Lower leg skin (tissue), 3 donors: Measurements from ENCODE around the gene NUDT8.

Source experiments
- POLR2A ChIP-seq, 2 donors: fragments of 450-650 bp; IDR thresholded peaks; one replicate each; pipeline ENCODE4 v1.6.1; 2016 to 2017; ENCODE audit warnings: antibody characterized with exemption in 2 of 2, mild to moderate bottlenecking in 1 of 2, moderate library complexity in 1 of 2
- TF ChIP-seq, protein P1 (sequence below), 3 donors: fragments of 450-650 bp; IDR thresholded peaks; one replicate each; pipeline ENCODE4 v1.5.1; 2016; ENCODE audit warnings: antibody characterized with exemption in 3 of 3, mild to moderate bottlenecking in 3 of 3, moderate library complexity in 2 of 3

DNA sequence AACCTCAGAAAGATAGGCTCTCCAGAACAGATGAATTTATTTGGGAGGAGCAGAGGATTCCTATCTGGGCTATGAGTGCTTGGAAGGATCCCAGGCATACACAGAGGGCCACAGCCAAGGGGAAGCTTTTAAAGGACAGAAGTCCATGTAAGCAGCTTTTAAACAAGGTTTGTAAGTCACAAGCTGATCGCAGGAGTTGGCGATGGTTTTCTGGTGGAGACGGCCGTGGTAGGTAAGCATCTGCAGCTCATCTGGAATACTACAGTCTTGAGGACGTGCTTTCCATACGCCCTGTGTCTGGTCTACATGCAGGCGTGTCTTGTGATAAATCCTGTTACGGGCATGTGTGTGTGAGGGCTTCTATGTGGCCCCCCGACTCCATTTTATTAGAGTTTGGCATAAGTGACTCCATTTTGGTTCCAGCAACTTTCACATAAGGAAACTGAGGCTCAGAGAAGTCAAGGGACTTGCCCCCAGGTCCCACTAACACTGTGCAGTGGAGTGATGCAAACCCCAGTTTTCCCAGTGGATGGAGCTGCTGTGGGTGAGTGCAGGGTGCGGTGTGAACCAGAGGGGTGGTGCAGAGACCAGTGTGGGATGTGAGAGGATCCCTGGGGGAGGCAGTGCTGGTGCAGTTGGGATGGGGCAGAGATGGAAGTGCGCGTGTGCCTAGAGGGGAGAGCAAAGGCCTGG is 32.6 kb upstream of the NUDT8 start:
- TF ChIP-seq, protein P1, sequence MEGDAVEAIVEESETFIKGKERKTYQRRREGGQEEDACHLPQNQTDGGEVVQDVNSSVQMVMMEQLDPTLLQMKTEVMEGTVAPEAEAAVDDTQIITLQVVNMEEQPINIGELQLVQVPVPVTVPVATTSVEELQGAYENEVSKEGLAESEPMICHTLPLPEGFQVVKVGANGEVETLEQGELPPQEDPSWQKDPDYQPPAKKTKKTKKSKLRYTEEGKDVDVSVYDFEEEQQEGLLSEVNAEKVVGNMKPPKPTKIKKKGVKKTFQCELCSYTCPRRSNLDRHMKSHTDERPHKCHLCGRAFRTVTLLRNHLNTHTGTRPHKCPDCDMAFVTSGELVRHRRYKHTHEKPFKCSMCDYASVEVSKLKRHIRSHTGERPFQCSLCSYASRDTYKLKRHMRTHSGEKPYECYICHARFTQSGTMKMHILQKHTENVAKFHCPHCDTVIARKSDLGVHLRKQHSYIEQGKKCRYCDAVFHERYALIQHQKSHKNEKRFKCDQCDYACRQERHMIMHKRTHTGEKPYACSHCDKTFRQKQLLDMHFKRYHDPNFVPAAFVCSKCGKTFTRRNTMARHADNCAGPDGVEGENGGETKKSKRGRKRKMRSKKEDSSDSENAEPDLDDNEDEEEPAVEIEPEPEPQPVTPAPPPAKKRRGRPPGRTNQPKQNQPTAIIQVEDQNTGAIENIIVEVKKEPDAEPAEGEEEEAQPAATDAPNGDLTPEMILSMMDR (IDR thresholded peaks at IDR 0.05): no peak
- TF ChIP-seq POLR2A (IDR thresholded peaks at IDR 0.05): no peak
